HEK293 (cell line): ENCODE data around the gene CFAP299.

Source experiments
- CTCF ChIA-PET: fragments of 350-600 bp; formaldehyde crosslinking; extraction: SDS; loops from one replicate; lab custom pipeline; 2021; ENCODE audit warnings: antibody characterized with exemption; lab: Yijun Ruan, JAX
- POLR2A ChIA-PET: fragments of 300-600 bp; formaldehyde crosslinking; extraction: SDS; loops from one replicate; lab custom pipeline; 2020; ENCODE audit warnings: antibody characterized with exemption, inconsistent platforms; lab: Yijun Ruan, JAX
- H3K27ac ChIP-seq: fragments of 200-500 bp; sonication (Bioruptor generic); 2 replicates; pipeline ENCODE4 v1.5.1; 2014; ENCODE audit warnings: low read depth, low read length, control low read depth, inconsistent platforms; ENCODE audit errors: extremely low read depth
- H3K36me3 ChIP-seq, 2 experiments: fragments of 200-500 bp in 1 of 2; sonication (Bioruptor generic) in 1 of 2; 1 replicate in 1 of 2; 2 replicates in 1 of 2; pipeline ENCODE4 v1.5.1; 2014 to 2017; ENCODE audit warnings: inconsistent platforms in 2 of 2, low read length in 2 of 2; ENCODE audit not compliant: control insufficient read depth in 2 of 2, insufficient read depth in 1 of 2
- H3K4me1 ChIP-seq: fragments of 200-500 bp; sonication (Bioruptor generic); 2 replicates; pipeline ENCODE4 v1.5.1; 2014; ENCODE audit warnings: mild to moderate bottlenecking, low read length, inconsistent platforms; ENCODE audit not compliant: control insufficient read depth, insufficient read depth
- H3K4me3 ChIP-seq: 2 replicates; pipeline ENCODE4 v1.5.1; 2011; ENCODE audit warnings: low read depth, mild to moderate bottlenecking, control low read depth, low read length, moderate library complexity
- H3K9me3 ChIP-seq: fragments of 200-500 bp; sonication (Bioruptor generic); 2 replicates; pipeline ENCODE4 v1.5.1; 2014; ENCODE audit warnings: low read depth, low read length, inconsistent platforms; ENCODE audit not compliant: control insufficient read depth, insufficient read depth
- GLI2 ChIP-seq: fragments of 450-650 bp; formaldehyde crosslinking; IDR thresholded peaks from 2 replicates; pipeline ENCODE4; 2017; ENCODE audit warnings: missing biosample characterization, missing genetic modification characterization, low read depth, borderline replicate concordance
- KLF8 ChIP-seq: fragments of 450-650 bp; formaldehyde crosslinking; IDR thresholded peaks from 2 replicates; pipeline ENCODE4 v1.5.1; 2016; ENCODE audit warnings: missing biosample characterization, missing genetic modification characterization
- PATZ1 ChIP-seq: fragments of 450-650 bp; formaldehyde crosslinking; IDR thresholded peaks from 2 replicates; pipeline ENCODE4 v1.5.1; 2016; ENCODE audit warnings: missing biosample characterization, missing genetic modification characterization
- RBAK ChIP-seq: fragments of 450-650 bp; formaldehyde crosslinking; IDR thresholded peaks from 2 replicates; pipeline ENCODE4 v1.5.1; 2016; ENCODE audit warnings: missing biosample characterization, missing genetic modification characterization
- SALL2 ChIP-seq: fragments of 450-650 bp; formaldehyde crosslinking; IDR thresholded peaks from 2 replicates; pipeline ENCODE4 v1.5.0; 2017; ENCODE audit warnings: missing biosample characterization, mild to moderate bottlenecking, missing genetic modification characterization, borderline replicate concordance
- SCRT2 ChIP-seq: fragments of 450-650 bp; formaldehyde crosslinking; IDR thresholded peaks from 2 replicates; pipeline ENCODE4 v1.5.1; 2016; ENCODE audit warnings: missing biosample characterization, missing genetic modification characterization
- ZBTB11 ChIP-seq: fragments of 450-650 bp; formaldehyde crosslinking; conservative IDR thresholded peaks from 2 replicates; pipeline ENCODE4 v1.5.1; 2016; ENCODE audit warnings: low read depth, missing biosample characterization, missing genetic modification characterization
- ZBTB21 ChIP-seq: fragments of 450-650 bp; formaldehyde crosslinking; IDR thresholded peaks from 2 replicates; pipeline ENCODE4 v1.5.1; 2017; ENCODE audit warnings: missing biosample characterization, missing genetic modification characterization
- ZBTB49 ChIP-seq: fragments of 450-650 bp; formaldehyde crosslinking; IDR thresholded peaks from 2 replicates; pipeline ENCODE4 v1.5.1; 2016; ENCODE audit warnings: missing biosample characterization, missing genetic modification characterization, low read depth
- ZBTB6 ChIP-seq: fragments of 450-650 bp; formaldehyde crosslinking; IDR thresholded peaks from 2 replicates; pipeline ENCODE4 v1.5.1; 2017; ENCODE audit warnings: missing biosample characterization, missing genetic modification characterization
- ZFP37 ChIP-seq: fragments of 450-650 bp; formaldehyde crosslinking; IDR thresholded peaks from 2 replicates; pipeline ENCODE4 v1.5.1; 2016; ENCODE audit warnings: missing biosample characterization, missing genetic modification characterization
- ZFP41 ChIP-seq: fragments of 450-650 bp; formaldehyde crosslinking; IDR thresholded peaks from 2 replicates; pipeline ENCODE4 v1.5.1; 2016; ENCODE audit warnings: missing biosample characterization, missing genetic modification characterization, borderline replicate concordance
- ZNF174 ChIP-seq: fragments of 450-650 bp; formaldehyde crosslinking; IDR thresholded peaks from 2 replicates; pipeline ENCODE4 v1.5.0; 2017; ENCODE audit warnings: missing biosample characterization, mild to moderate bottlenecking, missing genetic modification characterization
- ZNF23 ChIP-seq: fragments of 450-650 bp; formaldehyde crosslinking; IDR thresholded peaks from 2 replicates; pipeline ENCODE4 v1.5.1; 2016; ENCODE audit warnings: missing biosample characterization, missing genetic modification characterization, borderline replicate concordance
- ZNF571 ChIP-seq: fragments of 450-650 bp; formaldehyde crosslinking; IDR thresholded peaks from 2 replicates; pipeline ENCODE4 v1.5.0; 2017; ENCODE audit warnings: missing biosample characterization, missing genetic modification characterization
- ZNF580 ChIP-seq: fragments of 450-650 bp; formaldehyde crosslinking; IDR thresholded peaks from 2 replicates; pipeline ENCODE4 v1.5.1; 2016; ENCODE audit warnings: missing biosample characterization, missing genetic modification characterization
- ZNF621 ChIP-seq: fragments of 450-650 bp; formaldehyde crosslinking; IDR thresholded peaks from 2 replicates; pipeline ENCODE4 v1.5.1; 2017; ENCODE audit warnings: missing biosample characterization, missing genetic modification characterization
- ZNF776 ChIP-seq: fragments of 450-650 bp; formaldehyde crosslinking; IDR thresholded peaks from 2 replicates; pipeline ENCODE4 v1.5.0; 2017; ENCODE audit warnings: missing biosample characterization, missing genetic modification characterization, borderline replicate concordance
- ZSCAN5A ChIP-seq: fragments of 450-650 bp; formaldehyde crosslinking; IDR thresholded peaks from 2 replicates; pipeline ENCODE4 v1.5.1; 2016; ENCODE audit warnings: missing biosample characterization, missing genetic modification characterization

The CFAP299 gene

GRCh38 chr4:80948141-80948540, 612.6 kb downstream of the CFAP299 start:
- H3K4me1 ChIP-seq, result no peaks in the 10 kb centered on the region
- no peak for TF ChIP-seq PATZ1
- no peak for TF ChIP-seq ZSCAN5A
- TF ChIP-seq ZBTB49 (tag by site-specific recombination), result no peak
- TF ChIP-seq ZFP41 (tag by site-specific recombination), result no peak
- TF ChIP-seq ZBTB21, result no peak
- TF ChIP-seq ZFP37 (tag by site-specific recombination), result no peak
- TF ChIP-seq ZNF23 (tag by site-specific recombination), result no peak
- TF ChIP-seq ZBTB6, result no peak
- TF ChIP-seq, all 188 proteins: peak for 0
- no peaks in the 10 kb centered on the region for H3K36me3 ChIP-seq
- CTCF ChIA-PET, result interaction anchor here (0.7 kb wide), 1 partner anchor 10 kb away, joined by 3 read pairs; no protein-coding TSS in a partner anchor
- no peaks in the 10 kb centered on the region for H3K9me3 ChIP-seq
- POLR2A ChIA-PET, result no interaction called here
- no peak overlapping the region for H3K4me3 ChIP-seq
- H3K27ac ChIP-seq, result no peak overlapping the region

GRCh38 chr4:80948995-80949394, 613.5 kb downstream of the CFAP299 start:
- H3K9me3 ChIP-seq, result no peaks in the 10 kb centered on the region
- H3K27ac ChIP-seq, result no peak overlapping the region
- no peak for TF ChIP-seq SCRT2
- TF ChIP-seq RBAK (tag by site-specific recombination), result no peak
- TF ChIP-seq ZBTB49 (tag by site-specific recombination), result no peak
- TF ChIP-seq ZNF776 (tag by site-specific recombination), result no peak
- TF ChIP-seq ZNF621, result no peak
- no peak for TF ChIP-seq ZNF174 (tag by site-specific recombination)
- TF ChIP-seq GLI2 (tag by site-specific recombination), result no peak
- no peak for TF ChIP-seq ZBTB11 (tag by site-specific recombination)
- TF ChIP-seq ZFP41 (tag by site-specific recombination), result no peak
- TF ChIP-seq KLF8 (tag by site-specific recombination), result no peak
- no peak for TF ChIP-seq ZNF571 (tag by site-specific recombination)
- TF ChIP-seq ZNF580, result no peak
- no peak for TF ChIP-seq SALL2 (tag by site-specific recombination)
- H3K4me3 ChIP-seq, result no peak overlapping the region
- no peaks in the 10 kb centered on the region for H3K36me3 ChIP-seq
- no peaks in the 10 kb centered on the region for H3K4me1 ChIP-seq
- POLR2A ChIA-PET, result no interaction called here
- CTCF ChIA-PET, result no interaction called here
